ENCODE data around the gene RAB3IL1.

RAB3IL1 gene

GRCh38 chr11:61912530-61912898 is 4.9 kb downstream of the RAB3IL1 start:
- H3K36me3 ChIP-seq (ENCODE audit: low read length), result no peaks in the 10 kb centered on the region
- no peaks in the 10 kb centered on the region for H3K79me2 ChIP-seq (ENCODE audit: insufficient read depth, low read length)
- no peak overlapping the region for H2AFZ ChIP-seq (ENCODE audit: low read depth, low read length, severe bottlenecking)
- no peaks in the 10 kb centered on the region for H3K9me2 ChIP-seq (replicated peaks; ENCODE audit: insufficient read depth, low read length)
- no peaks in the 10 kb centered on the region for H3K27me3 ChIP-seq (ENCODE audit: low read length)
- no peaks in the 10 kb centered on the region for H4K20me1 ChIP-seq (ENCODE audit: low read depth, low read length)
- no peak overlapping the region for H3K4me3 ChIP-seq (ENCODE audit: insufficient read depth, low read length, poor library complexity, severe bottlenecking)
- no peak overlapping the region for H3K9ac ChIP-seq (ENCODE audit: low read length)
- no peaks in the 10 kb centered on the region for H3K9me3 ChIP-seq (ENCODE audit: insufficient read depth, low read length)
- no peak overlapping the region for H3K4me2 ChIP-seq (ENCODE audit: low read depth, low read length, poor library complexity, severe bottlenecking)
- TF ChIP-seq EZH2phosphoT487 (conservative IDR thresholded peaks at IDR 0.05; ENCODE audit: low read length), result no peak
- TF ChIP-seq CTCF (IDR thresholded peaks at IDR 0.05; ENCODE audit: insufficient read depth, low read length, poor library complexity, severe bottlenecking), result no peak
- no peaks in the 10 kb centered on the region for H3F3A ChIP-seq (ENCODE audit: insufficient read depth)
- no peak overlapping the region for H3K27ac ChIP-seq (ENCODE audit: low read depth, low read length)

- Histone ChIP-seq H3K9ac (ENCODE audit: low read length) (no peak overlapping the region), H3K36me3 (ENCODE audit: low read length) (no peaks in the 10 kb centered on the region), H3K27ac (ENCODE audit: low read depth, low read length) (no peak overlapping the region), H3K27me3 (ENCODE audit: low read length) (no peaks in the 10 kb centered on the region), H3K79me2 (ENCODE audit: insufficient read depth, low read length) (no peaks in the 10 kb centered on the region), H3K4me3 (ENCODE audit: insufficient read depth, low read length, poor library complexity, severe bottlenecking) (no peak overlapping the region), H4K20me1 (ENCODE audit: low read depth, low read length) (no peaks in the 10 kb centered on the region), H3K9me3 (ENCODE audit: insufficient read depth, low read length) (no peaks in the 10 kb centered on the region), H3K4me2 (ENCODE audit: low read depth, low read length, poor library complexity, severe bottlenecking) (no peak overlapping the region), H2AFZ (ENCODE audit: low read depth, low read length, severe bottlenecking) (no peak overlapping the region), H3K9me2 (replicated peaks; ENCODE audit: insufficient read depth, low read length) (no peaks in the 10 kb centered on the region), H3F3A (ENCODE audit: insufficient read depth) (no peaks in the 10 kb centered on the region)
- TF ChIP-seq CTCF (IDR thresholded peaks at IDR 0.05; ENCODE audit: insufficient read depth, low read length, poor library complexity, severe bottlenecking) (no peak), EZH2phosphoT487 (conservative IDR thresholded peaks at IDR 0.05; ENCODE audit: low read length) (no peak)
Observed at GRCh38 chr11:61911701-61912529, 5.5 kb downstream of the RAB3IL1 start.

- no peaks in the 10 kb centered on the region for H3F3A ChIP-seq (ENCODE audit: insufficient read depth)
- H3K27ac ChIP-seq (ENCODE audit: low read depth, low read length), result no peak overlapping the region
- no peak overlapping the region for H3K4me2 ChIP-seq (ENCODE audit: low read depth, low read length, poor library complexity, severe bottlenecking)
- H3K27me3 ChIP-seq (ENCODE audit: low read length), result no peaks in the 10 kb centered on the region
- TF ChIP-seq CTCF (IDR thresholded peaks at IDR 0.05; ENCODE audit: insufficient read depth, low read length, poor library complexity, severe bottlenecking) (no peak), EZH2phosphoT487 (conservative IDR thresholded peaks at IDR 0.05; ENCODE audit: low read length) (no peak)
- H3K36me3 ChIP-seq (ENCODE audit: low read length), result no peaks in the 10 kb centered on the region
- no peak overlapping the region for H3K9ac ChIP-seq (ENCODE audit: low read length)
- H3K9me2 ChIP-seq (replicated peaks; ENCODE audit: insufficient read depth, low read length), result no peaks in the 10 kb centered on the region
- no peak overlapping the region for H3K4me3 ChIP-seq (ENCODE audit: insufficient read depth, low read length, poor library complexity, severe bottlenecking)
- no peak overlapping the region for H2AFZ ChIP-seq (ENCODE audit: low read depth, low read length, severe bottlenecking)
- H3K9me3 ChIP-seq (ENCODE audit: insufficient read depth, low read length), result no peaks in the 10 kb centered on the region
- no peaks in the 10 kb centered on the region for H3K79me2 ChIP-seq (ENCODE audit: insufficient read depth, low read length)
- H4K20me1 ChIP-seq (ENCODE audit: low read depth, low read length), result no peaks in the 10 kb centered on the region
Observed at GRCh38 chr11:61911128-61911700, 6.2 kb downstream of the RAB3IL1 start.

All from SU-DHL-6 (cell line).